HL-60 (cell line): ENCODE measurements around the gene RALB.

Experiments used
- DNase-seq, 2 experiments: peaks; one replicate each; pipeline ENCODE4 v3.0.0-alpha.2; 2010 to 2020; ENCODE audit warnings: low read depth in 1 of 2, low spot score in 1 of 2
- H3K27ac ChIP-seq: fragments of 250-450 bp; sonication (Bioruptor Pico); replicated peaks from 2 replicates; pipeline ENCODE4 v1.5.1; 2020; ENCODE audit warnings: mild to moderate bottlenecking, moderate library complexity
- H3K27me3 ChIP-seq: fragments of 250-450 bp; sonication (Bioruptor Pico); 2 replicates; pipeline ENCODE4 v1.5.1; 2021; ENCODE audit warnings: mild to moderate bottlenecking, moderate library complexity; ENCODE audit not compliant: insufficient read depth, poor library complexity, severe bottlenecking
- H3K4me3 ChIP-seq: replicated peaks from 2 replicates; pipeline ENCODE4 v1.5.1; 2011; ENCODE audit warnings: mild to moderate bottlenecking, control low read depth, low read length; ENCODE audit not compliant: insufficient read depth
- GABPA ChIP-seq: IDR thresholded peaks from 2 replicates; pipeline ENCODE4 v1.6.1; 2012; ENCODE audit warnings: low read depth
- POLR2AphosphoS5 ChIP-seq: IDR thresholded peaks from 2 replicates; pipeline ENCODE4 v1.6.1; 2012; ENCODE audit warnings: low read depth
- SPI1 ChIP-seq: IDR thresholded peaks from 2 replicates; pipeline ENCODE4 v1.6.1; 2012; ENCODE audit warnings: low read depth, mild to moderate bottlenecking, borderline replicate concordance
- TF ChIP-seq, protein P1 (sequence below): IDR thresholded peaks from 2 replicates; pipeline ENCODE4 v1.6.1; 2012; ENCODE audit warnings: low read depth; ENCODE audit not compliant: insufficient replicate concordance
- TF ChIP-seq, protein P2 (sequence below): IDR thresholded peaks from one replicate; pipeline ENCODE4 v1.5.1; 2011; ENCODE audit warnings: low read length, control low read depth, inconsistent platforms; ENCODE audit not compliant: insufficient read depth

The RALB gene

DNA sequence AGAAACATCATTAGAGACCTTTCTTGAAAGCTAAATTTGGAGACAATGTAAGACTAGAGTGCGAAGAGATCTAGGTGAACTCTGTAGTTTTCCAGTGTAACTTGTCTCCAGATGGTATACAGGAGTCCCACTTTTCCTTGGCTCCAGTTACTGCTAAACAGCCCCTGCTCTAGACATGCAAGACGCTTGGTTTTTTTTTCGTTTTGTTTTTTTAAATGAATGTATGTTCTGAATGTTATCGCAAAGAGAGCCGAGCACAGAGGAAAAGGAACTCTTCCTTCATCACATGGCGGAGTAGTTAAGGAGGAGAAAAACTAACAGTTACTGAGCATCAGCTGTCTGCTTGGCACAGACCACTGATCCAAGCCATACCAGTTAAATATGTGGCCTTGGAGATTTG, 2.4 kb downstream of the RALB start:
- TF ChIP-seq, protein P1, sequence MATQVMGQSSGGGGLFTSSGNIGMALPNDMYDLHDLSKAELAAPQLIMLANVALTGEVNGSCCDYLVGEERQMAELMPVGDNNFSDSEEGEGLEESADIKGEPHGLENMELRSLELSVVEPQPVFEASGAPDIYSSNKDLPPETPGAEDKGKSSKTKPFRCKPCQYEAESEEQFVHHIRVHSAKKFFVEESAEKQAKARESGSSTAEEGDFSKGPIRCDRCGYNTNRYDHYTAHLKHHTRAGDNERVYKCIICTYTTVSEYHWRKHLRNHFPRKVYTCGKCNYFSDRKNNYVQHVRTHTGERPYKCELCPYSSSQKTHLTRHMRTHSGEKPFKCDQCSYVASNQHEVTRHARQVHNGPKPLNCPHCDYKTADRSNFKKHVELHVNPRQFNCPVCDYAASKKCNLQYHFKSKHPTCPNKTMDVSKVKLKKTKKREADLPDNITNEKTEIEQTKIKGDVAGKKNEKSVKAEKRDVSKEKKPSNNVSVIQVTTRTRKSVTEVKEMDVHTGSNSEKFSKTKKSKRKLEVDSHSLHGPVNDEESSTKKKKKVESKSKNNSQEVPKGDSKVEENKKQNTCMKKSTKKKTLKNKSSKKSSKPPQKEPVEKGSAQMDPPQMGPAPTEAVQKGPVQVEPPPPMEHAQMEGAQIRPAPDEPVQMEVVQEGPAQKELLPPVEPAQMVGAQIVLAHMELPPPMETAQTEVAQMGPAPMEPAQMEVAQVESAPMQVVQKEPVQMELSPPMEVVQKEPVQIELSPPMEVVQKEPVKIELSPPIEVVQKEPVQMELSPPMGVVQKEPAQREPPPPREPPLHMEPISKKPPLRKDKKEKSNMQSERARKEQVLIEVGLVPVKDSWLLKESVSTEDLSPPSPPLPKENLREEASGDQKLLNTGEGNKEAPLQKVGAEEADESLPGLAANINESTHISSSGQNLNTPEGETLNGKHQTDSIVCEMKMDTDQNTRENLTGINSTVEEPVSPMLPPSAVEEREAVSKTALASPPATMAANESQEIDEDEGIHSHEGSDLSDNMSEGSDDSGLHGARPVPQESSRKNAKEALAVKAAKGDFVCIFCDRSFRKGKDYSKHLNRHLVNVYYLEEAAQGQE = no peak
- Histone ChIP-seq H3K27ac (no peak overlapping the region; the same call in 1 of the 2 replicates), H3K4me3 (no peak overlapping the region), H3K27me3 (no peaks in the 10 kb centered on the region)
- DNase-seq = no peak

DNA sequence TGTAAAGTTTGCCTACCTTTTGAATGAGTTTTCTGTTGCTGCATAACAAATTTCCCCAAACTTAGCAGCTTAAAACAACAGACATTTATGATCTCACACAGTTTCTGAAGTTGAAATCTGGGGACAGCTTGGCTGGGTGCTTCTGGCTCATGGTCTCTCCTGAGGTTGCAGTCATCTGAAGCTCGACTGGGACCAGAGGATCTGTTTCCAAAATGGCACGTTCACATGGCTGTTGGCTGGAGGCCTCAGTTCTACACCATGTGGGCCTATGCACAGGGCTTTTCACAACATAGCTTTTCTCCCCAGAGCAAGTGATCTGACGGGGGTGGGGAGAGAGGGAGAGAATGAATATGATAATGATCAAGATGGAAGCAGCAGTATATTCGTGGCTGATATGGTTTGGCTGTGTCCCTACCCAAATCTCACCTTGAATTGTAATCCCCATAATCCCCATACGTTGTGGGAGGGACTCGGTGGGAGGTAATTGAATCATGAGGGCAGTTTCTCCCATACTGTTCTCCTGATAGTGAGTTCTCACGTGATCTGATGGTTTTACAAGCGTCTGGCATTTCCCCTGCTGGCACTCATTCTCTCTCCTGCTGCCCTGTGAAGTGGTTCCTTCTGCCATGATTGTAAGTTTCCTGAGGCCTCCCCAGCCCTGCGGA, 3.5 kb downstream of the RALB start:
- Histone ChIP-seq H3K4me3 (no peak overlapping the region), H3K27ac (no peak overlapping the region), H3K27me3 (no peaks in the 10 kb centered on the region)
- no peak for DNase-seq
- TF ChIP-seq, protein P1 = no peak
- TF ChIP-seq, protein P2, sequence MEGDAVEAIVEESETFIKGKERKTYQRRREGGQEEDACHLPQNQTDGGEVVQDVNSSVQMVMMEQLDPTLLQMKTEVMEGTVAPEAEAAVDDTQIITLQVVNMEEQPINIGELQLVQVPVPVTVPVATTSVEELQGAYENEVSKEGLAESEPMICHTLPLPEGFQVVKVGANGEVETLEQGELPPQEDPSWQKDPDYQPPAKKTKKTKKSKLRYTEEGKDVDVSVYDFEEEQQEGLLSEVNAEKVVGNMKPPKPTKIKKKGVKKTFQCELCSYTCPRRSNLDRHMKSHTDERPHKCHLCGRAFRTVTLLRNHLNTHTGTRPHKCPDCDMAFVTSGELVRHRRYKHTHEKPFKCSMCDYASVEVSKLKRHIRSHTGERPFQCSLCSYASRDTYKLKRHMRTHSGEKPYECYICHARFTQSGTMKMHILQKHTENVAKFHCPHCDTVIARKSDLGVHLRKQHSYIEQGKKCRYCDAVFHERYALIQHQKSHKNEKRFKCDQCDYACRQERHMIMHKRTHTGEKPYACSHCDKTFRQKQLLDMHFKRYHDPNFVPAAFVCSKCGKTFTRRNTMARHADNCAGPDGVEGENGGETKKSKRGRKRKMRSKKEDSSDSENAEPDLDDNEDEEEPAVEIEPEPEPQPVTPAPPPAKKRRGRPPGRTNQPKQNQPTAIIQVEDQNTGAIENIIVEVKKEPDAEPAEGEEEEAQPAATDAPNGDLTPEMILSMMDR = no peak
- no peak for TF ChIP-seq SPI1
- TF ChIP-seq GABPA = no peak
- TF ChIP-seq POLR2AphosphoS5 = no peak

DNA sequence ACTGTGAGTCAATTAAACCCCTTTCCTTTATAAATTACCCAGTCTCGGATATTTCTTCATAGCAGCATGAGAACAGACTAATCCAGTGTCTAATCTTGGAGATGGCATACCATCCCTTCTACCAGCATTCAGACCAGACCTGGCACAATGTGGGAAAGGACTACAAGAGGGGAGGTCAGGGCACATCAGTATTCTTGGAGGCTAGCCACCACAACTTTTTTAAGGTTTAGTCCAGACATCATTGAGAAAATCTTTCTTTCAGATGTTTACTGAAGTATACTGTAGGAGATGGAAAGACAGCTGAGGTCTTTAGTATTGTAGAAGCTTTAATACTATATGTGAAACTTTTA, 4.0 kb downstream of the RALB start:
- no peak for DNase-seq
- Histone ChIP-seq H3K27me3 (no peaks in the 10 kb centered on the region), H3K27ac (no peak overlapping the region), H3K4me3 (no peak overlapping the region)
- no peak for TF ChIP-seq SPI1
- TF ChIP-seq, protein P2 = no peak
- TF ChIP-seq, protein P1 = no peak
